Tibial artery (tissue), 4 donors: ENCODE data around the gene ADD2.

Experiments
- DNase-seq, 2 donors: peaks; one replicate each; pipeline ENCODE4 v3.0.0-alpha.2; 2019
- H3K27ac ChIP-seq, 2 donors: fragments of 200-600 bp; sonication (generic) in 1 of 2; 1 replicate in 1 of 2; 2 replicates in 1 of 2; pipeline ENCODE4 v1.5.1; 2018 to 2019; ENCODE audit warnings: mild to moderate bottlenecking in 1 of 2
- H3K27me3 ChIP-seq, 2 donors: fragments of 200-600 bp; sonication (generic) in 1 of 2; one replicate each; pipeline versions ENCODE4 v1.5.1 to v1.6.0; 2016 to 2019
- H3K36me3 ChIP-seq, 3 donors: fragments of 200-600 bp; sonication (generic) in 2 of 3; one replicate each; pipeline ENCODE4 v1.5.1; 2016 to 2019; ENCODE audit warnings: mild to moderate bottlenecking in 2 of 3
- H3K4me1 ChIP-seq, 4 donors: fragments of 200-600 bp; sonication (generic) in 2 of 4; 1 replicate in 3 of 4; 2 replicates in 1 of 4; pipeline ENCODE4 v1.5.1; 2016 to 2019
- H3K4me3 ChIP-seq, 2 donors: fragments of 200-600 bp; sonication (generic) in 1 of 2; 1 replicate in 1 of 2; 2 replicates in 1 of 2; pipeline ENCODE4 v1.5.1; 2018 to 2019; ENCODE audit warnings: mild to moderate bottlenecking in 2 of 2
- H3K9me3 ChIP-seq, 3 donors: fragments of 200-600 bp; sonication (generic) in 1 of 3; one replicate each; pipeline ENCODE4 v1.5.1; 2016 to 2019
- CTCF ChIP-seq, 2 experiments: fragments of 200-600 bp in 1 of 2; fragments of 450-650 bp in 1 of 2; IDR thresholded peaks; one replicate each; pipeline ENCODE4 v1.5.1; 2017 to 2019; ENCODE audit warnings: antibody characterized with exemption in 2 of 2, mild to moderate bottlenecking in 1 of 2, moderate library complexity in 1 of 2
- intact Hi-C: fragments of 100-400 bp; cut with DNase I; formaldehyde crosslinking; loops from one replicate; pipeline ENCODE4 v1.15.0; 2023; ENCODE audit warnings: low total_unique reads

The ADD2 gene

GRCh38 chr2:70765507-70765906 lies 2.5 kb downstream of the ADD2 start:
- peaks cover 0 to 18% (median 14%) of the 10 kb centered on the region in 4 donors for H3K4me1 ChIP-seq
- H3K4me3 ChIP-seq = no peak overlapping the region
- peaks cover 0 to 53% of the 10 kb centered on the region in 2 donors for H3K27me3 ChIP-seq
- H3K27ac ChIP-seq = no peak overlapping the region
- H3K36me3 ChIP-seq = no peaks in the 10 kb centered on the region
- intact Hi-C loops = no loop called here
- no peaks in the 10 kb centered on the region for H3K9me3 ChIP-seq
- DNase-seq = no peak
- no peak for TF ChIP-seq CTCF (IDR thresholded peaks at IDR 0.05)

DNA sequence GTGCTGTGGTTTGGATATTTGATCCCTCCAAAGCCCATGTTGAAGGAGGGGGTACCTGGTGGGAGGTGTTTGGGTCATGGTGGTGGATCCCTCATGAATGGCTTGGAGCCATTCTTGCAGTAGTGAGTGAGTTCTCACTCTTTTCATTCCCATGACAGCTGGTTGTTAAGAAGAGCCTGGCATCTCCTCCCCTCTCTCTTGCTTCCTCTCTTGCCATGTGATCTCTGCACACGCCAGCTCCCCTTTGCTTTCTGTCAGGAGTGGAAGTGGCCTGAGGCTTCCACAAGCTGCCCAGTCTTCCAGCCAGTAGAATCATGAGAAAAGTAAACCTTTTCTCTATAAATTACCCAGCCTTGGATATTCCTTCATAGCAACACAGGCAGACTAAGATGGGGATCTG lies 8.6 kb downstream of the ADD2 start:
- Histone ChIP-seq H3K9me3 (no peaks in the 10 kb centered on the region), H3K36me3 (no peaks in the 10 kb centered on the region), H3K4me1 (no peaks in the 10 kb centered on the region), H3K27ac (no peak overlapping the region), H3K4me3 (no peak overlapping the region), H3K27me3 (peaks cover 0 to 22% of the 10 kb centered on the region in 2 donors)
- TF ChIP-seq CTCF (IDR thresholded peaks at IDR 0.05) = no peak
- DNase-seq = no peak
- intact Hi-C loops = no loop called here

- intact Hi-C loops = no loop called here
- no peak overlapping the region for H3K27ac ChIP-seq
- no peaks in the 10 kb centered on the region for H3K4me1 ChIP-seq
- no peak for TF ChIP-seq CTCF (IDR thresholded peaks at IDR 0.05)
- no peaks in the 10 kb centered on the region for H3K36me3 ChIP-seq
- H3K27me3 ChIP-seq = peaks cover 0 to 16% of the 10 kb centered on the region in 2 donors
- H3K9me3 ChIP-seq = no peaks in the 10 kb centered on the region
- no peak for DNase-seq
- H3K4me3 ChIP-seq = no peak overlapping the region
These were observed 10.0 kb downstream of the ADD2 start for GRCh38 chr2:70757966-70758365.

GRCh38 chr2:70757360-70757759 lies 10.6 kb downstream of the ADD2 start:
- H3K27me3 ChIP-seq = peaks cover 0 to 16% of the 10 kb centered on the region in 2 donors
- no peak for DNase-seq
- no peaks in the 10 kb centered on the region for H3K4me1 ChIP-seq
- no peaks in the 10 kb centered on the region for H3K9me3 ChIP-seq
- intact Hi-C loops = no loop called here
- H3K36me3 ChIP-seq = no peaks in the 10 kb centered on the region
- no peak overlapping the region for H3K4me3 ChIP-seq
- no peak overlapping the region for H3K27ac ChIP-seq
- no peak for TF ChIP-seq CTCF (IDR thresholded peaks at IDR 0.05)

- intact Hi-C loops = no loop called here
- no peak for DNase-seq
- no peak for TF ChIP-seq CTCF (IDR thresholded peaks at IDR 0.05)
- Histone ChIP-seq H3K27ac (no peak overlapping the region), H3K4me3 (no peak overlapping the region), H3K4me1 (no peaks in the 10 kb centered on the region), H3K27me3 (peaks cover 0 to 16% of the 10 kb centered on the region in 2 donors), H3K9me3 (no peaks in the 10 kb centered on the region), H3K36me3 (no peaks in the 10 kb centered on the region)
These were observed 11.9 kb downstream of the ADD2 start for GRCh38 chr2:70756128-70756527.

DNA sequence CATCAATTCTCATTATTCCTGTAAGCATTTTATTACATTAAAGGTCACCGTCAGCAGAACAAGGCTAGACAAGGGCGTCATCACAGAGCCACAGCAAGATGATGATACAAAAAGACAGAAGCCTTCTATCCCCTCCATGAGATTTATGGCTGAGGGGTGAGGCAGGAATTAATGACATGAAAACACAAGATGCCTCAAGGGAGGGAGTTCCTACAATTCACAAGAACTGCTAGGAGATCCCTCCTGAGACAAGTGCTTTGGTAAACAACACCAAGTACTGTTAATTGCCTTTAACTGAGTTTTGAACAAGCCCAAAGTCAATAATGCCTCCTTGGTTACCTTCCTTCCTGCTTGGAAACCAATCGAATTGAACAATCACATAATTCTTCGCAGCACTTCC lies 14.1 kb downstream of the ADD2 start:
- intact Hi-C loops = no loop called here
- H3K36me3 ChIP-seq = no peaks in the 10 kb centered on the region
- peaks cover 0 to 16% of the 10 kb centered on the region in 2 donors for H3K27me3 ChIP-seq
- no peaks in the 10 kb centered on the region for H3K9me3 ChIP-seq
- no peak overlapping the region for H3K27ac ChIP-seq
- H3K4me1 ChIP-seq = no peaks in the 10 kb centered on the region
- no peak overlapping the region for H3K4me3 ChIP-seq
- no peak for DNase-seq
- TF ChIP-seq CTCF (IDR thresholded peaks at IDR 0.05) = no peak
